Activated CD8-positive, alpha-beta T cell treated with anti-CD3 and anti-CD28 coated beads for 36 hours (primary cell): ENCODE data around the gene TMEM196. TPM values are rescaled to one million over a fixed set of nuclear protein-coding genes. Genes with fewer than 3 reads are reported as not detected.

Source experiments
- ATAC-seq: fragments of 200-7000 bp; cut with Tn5 transposase; one replicate; pipeline ENCODE4 v1.10.0; 2021; ENCODE audit warnings: mild to moderate bottlenecking, moderate library complexity
- CTCF ChIA-PET: fragments of 350-600 bp; sonication (Branson Sonifier 250); formaldehyde crosslinking; loops from one replicate; lab custom pipeline; 2021; ENCODE audit warnings: antibody characterized with exemption; lab: Charles Lee
- POLR2A ChIA-PET: fragments of 350-600 bp; sonication (Branson Sonifier 250); formaldehyde crosslinking; loops from one replicate; lab custom pipeline; 2021; ENCODE audit warnings: antibody characterized with exemption; lab: Charles Lee
- DNase-seq: peaks from one replicate; pipeline ENCODE4 v3.0.0-alpha.2; 2020
- H3K27ac Mint-ChIP-seq: one replicate; pipeline ENCODE4 v1.8.0; 2021; ENCODE audit warnings: mild to moderate bottlenecking, mixed read lengths
- H3K27me3 Mint-ChIP-seq: one replicate; pipeline ENCODE4 v1.8.0; 2021; ENCODE audit warnings: mixed read lengths
- H3K36me3 Mint-ChIP-seq: one replicate; pipeline ENCODE4 v1.8.0; 2021; ENCODE audit warnings: low read depth, mixed read lengths
- H3K4me1 Mint-ChIP-seq: one replicate; pipeline ENCODE4 v1.8.0; 2021; ENCODE audit warnings: low read depth, mixed read lengths
- H3K4me3 Mint-ChIP-seq: one replicate; pipeline ENCODE4 v1.8.0; 2021; ENCODE audit warnings: mild to moderate bottlenecking, moderate library complexity, mixed read lengths
- H3K9me3 Mint-ChIP-seq: one replicate; pipeline ENCODE4 v1.8.0; 2021; ENCODE audit warnings: mixed read lengths
- CTCF ChIP-seq: fragments of 200-600 bp; IDR thresholded peaks from one replicate; pipeline ENCODE4 v1.8.0; 2022; ENCODE audit warnings: antibody characterized with exemption, mild to moderate bottlenecking
- intact Hi-C: fragments of 100-400 bp; cut with micrococcal nuclease; formaldehyde crosslinking; loops from one replicate; pipeline ENCODE4 v1.10.0; 2022
- total RNA-seq, 2 experiments: library from RNA; stranded (reverse); gene quantifications; one replicate each; pipeline ENCODE4 v1.2.3, GENCODE V29; 2021

The TMEM196 gene
- total RNA-seq, 2 experiments from 2014 or later: not detected

DNA sequence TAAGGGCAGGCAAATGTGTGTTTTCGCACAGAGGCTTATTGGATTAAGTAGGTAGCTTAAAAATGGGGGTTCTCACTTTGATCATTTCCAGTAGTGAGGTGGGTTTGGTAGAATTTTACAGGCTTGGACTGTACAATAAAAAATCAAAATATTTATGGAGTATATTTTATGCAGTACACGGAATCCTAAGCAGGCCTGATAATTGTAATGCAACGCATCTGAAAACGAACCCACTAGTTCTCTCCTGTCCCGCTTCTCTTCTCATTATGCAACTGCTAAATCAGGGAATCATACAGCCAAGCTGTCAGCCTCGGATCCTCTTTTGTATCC is 64.2 kb downstream of the TMEM196 start:
- peak overlapping the region; percentile 90 for H3K27ac Mint-ChIP-seq
- H3K27me3 Mint-ChIP-seq: no peaks in the 10 kb centered on the region
- TF ChIP-seq CTCF: peak; percentile 35
- H3K4me1 Mint-ChIP-seq: peaks cover 45% of the 10 kb centered on the region
- ATAC-seq (no peak), DNase-seq (no peak)
- H3K4me3 Mint-ChIP-seq: peak overlapping the region; percentile 98
- H3K36me3 Mint-ChIP-seq: peaks cover under 1% of the 10 kb centered on the region
- POLR2A ChIA-PET: interaction anchor here (1.4 kb wide), 2 partner anchors 9 to 13 kb away, joined by 4 read pairs; no protein-coding TSS in a partner anchor
- intact Hi-C loops: no loop called here
- CTCF ChIA-PET: interaction anchor here (0.6 to 9.1 kb wide), 14 partner anchors 9 to 990 kb away, joined by 3 to 105 read pairs (median 4); no protein-coding TSS in a partner anchor
- no peaks in the 10 kb centered on the region for H3K9me3 Mint-ChIP-seq

- DNase-seq (peak; percentile 96), ATAC-seq (peak; percentile 99)
- Mint-ChIP-seq H3K27me3 (no peaks in the 10 kb centered on the region), H3K27ac (peak within 1 kb of the TSS; percentile 90), H3K9me3 (no peaks in the 10 kb centered on the region), H3K4me3 (peak within 1 kb of the TSS; percentile 98), H3K36me3 (peaks cover 5% of the 10 kb centered on the region), H3K4me1 (peaks cover 48% of the 10 kb centered on the region)
- intact Hi-C loops: no loop called here
- TF ChIP-seq CTCF: peak; percentile 86
- POLR2A ChIA-PET: interaction anchor here (1.4 kb wide), 2 partner anchors 8 to 12 kb away, joined by 4 read pairs; no protein-coding TSS in a partner anchor
- CTCF ChIA-PET: interaction anchor here (0.6 to 9.1 kb wide), 14 partner anchors 9 to 990 kb away, joined by 3 to 105 read pairs (median 4); no protein-coding TSS in a partner anchor
These were observed 64.8 kb downstream of the TMEM196 start, which contains the start of gene POLR1F for GRCh38 chr7:19708397-19709248. Gene POLR1F, minus strand, starts transcription at chr7:19709037. Its CDS starts 21 bp downstream, at chr7:19709016.

DNA sequence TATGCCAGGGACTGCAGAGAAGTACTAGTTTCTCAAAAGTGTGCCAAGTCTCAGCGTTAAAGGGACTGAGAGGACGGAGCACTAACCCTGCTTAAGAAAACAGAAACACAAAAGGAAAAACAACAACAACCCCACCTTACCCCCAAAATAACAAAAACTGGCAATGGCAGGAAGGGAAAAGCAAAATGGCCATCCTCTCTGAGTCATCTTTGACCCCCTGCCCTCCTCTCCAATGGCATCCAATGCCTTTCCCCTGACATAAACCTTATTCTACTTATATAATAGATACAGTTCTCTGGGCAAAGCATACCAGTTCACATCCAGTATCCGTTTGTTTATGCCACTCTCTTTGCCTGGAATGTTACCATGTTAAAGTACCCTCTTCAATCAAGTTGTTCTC is 66.2 kb downstream of the TMEM196 start:
- POLR2A ChIA-PET: no interaction called here
- Mint-ChIP-seq H3K27me3 (no peaks in the 10 kb centered on the region), H3K4me1 (peaks cover 48% of the 10 kb centered on the region), H3K4me3 (peak overlapping the region; percentile 98), H3K27ac (no peak overlapping the region), H3K9me3 (no peaks in the 10 kb centered on the region), H3K36me3 (peaks cover 15% of the 10 kb centered on the region)
- TF ChIP-seq CTCF: no peak
- ATAC-seq: no peak
- intact Hi-C loops: no loop called here
- no peak for DNase-seq
- CTCF ChIA-PET: no interaction called here

GRCh38 chr7:19705663-19706062 is 67.8 kb downstream of the TMEM196 start:
- Mint-ChIP-seq H3K36me3 (peaks cover 25% of the 10 kb centered on the region), H3K27me3 (no peaks in the 10 kb centered on the region), H3K4me3 (no peak overlapping the region), H3K4me1 (peaks cover 48% of the 10 kb centered on the region), H3K9me3 (no peaks in the 10 kb centered on the region), H3K27ac (no peak overlapping the region)
- POLR2A ChIA-PET: no interaction called here
- TF ChIP-seq CTCF: no peak
- intact Hi-C loops: no loop called here
- ATAC-seq (no peak), DNase-seq (no peak)
- CTCF ChIA-PET: no interaction called here

DNA sequence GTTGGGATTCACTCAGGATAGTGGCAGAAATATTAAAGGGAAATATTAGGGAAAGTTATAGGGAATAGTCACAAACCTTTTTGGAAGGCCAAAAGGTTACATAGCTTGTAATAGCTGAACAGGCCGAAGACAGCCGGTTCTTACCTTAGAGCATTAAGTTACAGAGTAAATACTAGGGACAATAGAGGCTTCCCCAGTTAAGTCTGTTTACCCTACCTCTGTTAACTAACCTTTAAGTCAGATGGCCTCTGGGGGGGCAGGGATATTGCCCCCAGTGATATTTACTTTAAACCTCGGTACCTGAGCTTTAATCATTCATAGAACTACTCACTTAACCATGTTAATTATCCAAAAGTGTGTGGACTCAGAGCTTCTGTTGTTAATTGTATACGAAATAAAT is 71.9 kb downstream of the TMEM196 start:
- Mint-ChIP-seq H3K4me3 (no peak overlapping the region), H3K27me3 (no peaks in the 10 kb centered on the region), H3K36me3 (peaks cover 37% of the 10 kb centered on the region), H3K4me1 (peaks cover 22% of the 10 kb centered on the region), H3K9me3 (no peaks in the 10 kb centered on the region), H3K27ac (no peak overlapping the region)
- no peak for TF ChIP-seq CTCF
- ChIA-PET CTCF (interaction anchor here (1.8 kb wide), 1 partner anchor 9 kb away, joined by 7 read pairs; no protein-coding TSS in a partner anchor), POLR2A (no interaction called here)
- no peak for ATAC-seq
- DNase-seq: no peak
- intact Hi-C loops: no loop called here
